ENCODE data around the gene MPV17.
"Not testable (repeated sequence)": the region's sequence is repeated elsewhere in the genome, so short reads cannot be mapped to it uniquely, and the experiment has no call there.

MPV17 gene

GRCh38 chr2:27296481-27296880 lies 26.4 kb downstream of the MPV17 start:
- DNase-seq, result no peak

GRCh38 chr2:27294928-27295327 lies 28.0 kb downstream of the MPV17 start:
- DNase-seq, result no peak

- no peak for DNase-seq
These were observed 31.0 kb downstream of the MPV17 start for GRCh38 chr2:27291865-27292264.

- DNase-seq, result no peak
These were observed 32.3 kb downstream of the MPV17 start for GRCh38 chr2:27290549-27290948.

- DNase-seq, result no peak
These were observed 34.3 kb downstream of the MPV17 start for GRCh38 chr2:27288610-27289009.

GRCh38 chr2:27285481-27285880 lies 37.4 kb downstream of the MPV17 start:
- no peak for DNase-seq

GRCh38 chr2:27284996-27285395 lies 37.9 kb downstream of the MPV17 start:
- no peak for DNase-seq

GRCh38 chr2:27282892-27283291 lies 40.0 kb downstream of the MPV17 start:
- no peak for DNase-seq

GRCh38 chr2:27281855-27282559 lies 40.9 kb downstream of the MPV17 start, which contains the start of gene TRIM54:
Gene TRIM54, plus strand, starts transcription at chr2:27282429. Its CDS starts 303 bp downstream, at chr2:27282732.
- no peak for DNase-seq

GRCh38 chr2:27281442-27281841 lies 41.5 kb downstream of the MPV17 start:
- no peak for DNase-seq

GRCh38 chr2:27280826-27281225 lies 42.1 kb downstream of the MPV17 start:
- DNase-seq, result no peak

- DNase-seq, result no peak
These were observed 44.9 kb downstream of the MPV17 start for GRCh38 chr2:27278010-27278409.

- DNase-seq, result no peak
These were observed 47.4 kb downstream of the MPV17 start, which contains the start of gene DNAJC5G for GRCh38 chr2:27275211-27276150. Gene DNAJC5G, plus strand, starts transcription at chr2:27275433. Its CDS starts 1,296 bp downstream, at chr2:27276729.

GRCh38 chr2:27272537-27273522 lies 50.1 kb downstream of the MPV17 start:
- DNase-seq, result not testable (repeated sequence)

- no peak for DNase-seq
These were observed 51.1 kb downstream of the MPV17 start for GRCh38 chr2:27271631-27272340.

GRCh38 chr2:27270670-27271069 lies 52.2 kb downstream of the MPV17 start:
- no peak for DNase-seq

GRCh38 chr2:27270131-27270530 lies 52.8 kb downstream of the MPV17 start:
- no peak for DNase-seq

- not testable (repeated sequence) for DNase-seq
These were observed 54.6 kb downstream of the MPV17 start for GRCh38 chr2:27268296-27268695.

GRCh38 chr2:27265536-27265870 lies 57.4 kb downstream of the MPV17 start:
- DNase-seq, result no peak

- peak; percentile 60 for DNase-seq
These were observed 58.0 kb downstream of the MPV17 start for GRCh38 chr2:27264753-27265535.

- DNase-seq, result no peak
These were observed 58.6 kb downstream of the MPV17 start for GRCh38 chr2:27264253-27264752.

All from effector CD8-positive, alpha-beta T cell (primary cell).